B cell (primary cell): ENCODE data around the gene TXK. TPM values are rescaled to one million over a fixed set of nuclear protein-coding genes. Genes with fewer than 3 reads are reported as not detected.

Experiments
- ATAC-seq: fragments of 200-7000 bp; cut with Tn5 transposase; one replicate; pipeline ENCODE4 v1.10.0; 2021; ENCODE audit warnings: low read depth, mild to moderate bottlenecking, moderate number of reproducible peaks, moderate library complexity
- CTCF ChIA-PET: fragments of 350-600 bp; sonication (Branson Sonifier 250); formaldehyde crosslinking; loops from one replicate; lab custom pipeline; 2021; ENCODE audit warnings: antibody characterized with exemption, inconsistent platforms; lab: Charles Lee
- POLR2A ChIA-PET: fragments of 350-600 bp; sonication (Branson Sonifier 250); formaldehyde crosslinking; loops from one replicate; lab custom pipeline; 2021; ENCODE audit warnings: antibody characterized with exemption; lab: Charles Lee
- DNase-seq: peaks from one replicate; pipeline ENCODE4 v3.0.0; 2013
- H2AFZ ChIP-seq: 2 replicates; pipeline ENCODE4 v1.6.1; 2012; ENCODE audit warnings: mild to moderate bottlenecking, low read depth, low read length; ENCODE audit not compliant: insufficient read depth, poor library complexity, severe bottlenecking
- H3K27ac ChIP-seq, 2 donors: 1 replicate in 1 of 2; 2 replicates in 1 of 2; pipeline ENCODE4 v1.5.1; 2012 to 2013; ENCODE audit warnings: low read length in 2 of 2, mild to moderate bottlenecking in 2 of 2, moderate library complexity in 1 of 2
- H3K27me3 ChIP-seq, 4 experiments: fragments of 200-600 bp in 1 of 4; sonication (generic) in 1 of 4; replicated peaks in 1 of 4; 1 replicate in 2 of 4; 2 replicates in 2 of 4; pipeline versions ENCODE4 v1.6.1 to v1.7.0; 2013 to 2016; ENCODE audit warnings: low read length in 3 of 4, mild to moderate bottlenecking in 2 of 4, mixed read lengths in 1 of 4, moderate library complexity in 1 of 4; ENCODE audit not compliant: insufficient read depth in 4 of 4, control insufficient read depth in 3 of 4; ENCODE audit errors: control extremely low read depth in 1 of 4
- H3K36me3 ChIP-seq, 2 experiments: replicated peaks in 1 of 2; 1 replicate in 1 of 2; 2 replicates in 1 of 2; pipeline versions ENCODE4 v1.6.1 to v1.7.1; 2013; ENCODE audit warnings: low read length in 1 of 2; ENCODE audit not compliant: insufficient read depth in 2 of 2, control insufficient read depth in 1 of 2; ENCODE audit errors: control extremely low read depth in 1 of 2, extremely low read depth in 1 of 2
- H3K4me1 ChIP-seq, 2 donors: fragments of 200-600 bp in 1 of 2; sonication (generic) in 1 of 2; 1 replicate in 1 of 2; 2 replicates in 1 of 2; pipeline versions ENCODE4 v1.5.1 to v1.6.1; 2013 to 2017; ENCODE audit warnings: low read length in 2 of 2; ENCODE audit not compliant: control insufficient read depth in 2 of 2, insufficient read depth in 2 of 2
- H3K4me2 ChIP-seq: replicated peaks from 2 replicates; pipeline ENCODE3; 2012; ENCODE audit warnings: mild to moderate bottlenecking, low read depth, low read length; ENCODE audit not compliant: poor library complexity, severe bottlenecking
- H3K4me3 ChIP-seq, 5 experiments: fragments of 200-600 bp in 1 of 5; sonication (generic) in 1 of 5; 1 replicate in 3 of 5; 2 replicates in 2 of 5; pipeline versions ENCODE4 v1.5.1 to v1.7.0; 2011 to 2016; ENCODE audit warnings: low read length in 4 of 5, mild to moderate bottlenecking in 4 of 5, low read depth in 2 of 5, control low read depth in 1 of 5, moderate library complexity in 1 of 5; ENCODE audit not compliant: insufficient read depth in 1 of 5; ENCODE audit errors: control extremely low read depth in 1 of 5, extremely low read depth in 1 of 5
- H3K79me2 ChIP-seq: fragments of 200-600 bp; sonication (generic); one replicate; pipeline ENCODE4 v1.6.0; 2016; ENCODE audit warnings: low read length; ENCODE audit not compliant: control insufficient read depth, insufficient read depth
- H3K9ac ChIP-seq: fragments of 200-600 bp; sonication (generic); 2 replicates; pipeline ENCODE4 v1.6.1; 2017; ENCODE audit warnings: mild to moderate bottlenecking, low read length, moderate library complexity
- H3K9me3 ChIP-seq, 3 donors: one replicate each; pipeline versions ENCODE4 v1.6.1 to v1.7.1; 2013; ENCODE audit warnings: low read length in 2 of 3; ENCODE audit not compliant: control insufficient read depth in 2 of 3, insufficient read depth in 1 of 3; ENCODE audit errors: control extremely low read depth in 1 of 3
- H4K20me1 ChIP-seq: 2 replicates; pipeline ENCODE4 v1.6.0; 2012; ENCODE audit warnings: mild to moderate bottlenecking, low read length; ENCODE audit not compliant: insufficient read depth, control insufficient read depth, poor library complexity, severe bottlenecking
- H3K27ac Mint-ChIP-seq: one replicate; pipeline ENCODE4 v1.8.0; 2021; ENCODE audit warnings: mixed read lengths
- H3K27me3 Mint-ChIP-seq: one replicate; pipeline ENCODE4 v1.8.0; 2021; ENCODE audit warnings: mixed read lengths
- H3K4me1 Mint-ChIP-seq: one replicate; pipeline ENCODE4 v1.8.0; 2021; ENCODE audit warnings: mixed read lengths
- H3K4me3 Mint-ChIP-seq: one replicate; pipeline ENCODE4 v1.8.0; 2021; ENCODE audit warnings: mixed read lengths
- H3K9me3 Mint-ChIP-seq: one replicate; pipeline ENCODE4 v1.8.0; 2022; ENCODE audit warnings: mixed read lengths; ENCODE audit not compliant: insufficient read depth
- EZH2 ChIP-seq: IDR thresholded peaks from 2 replicates; pipeline ENCODE4 v1.6.1; 2012; ENCODE audit warnings: borderline replicate concordance, low read depth, mild to moderate bottlenecking, moderate library complexity, low read length; ENCODE audit not compliant: insufficient read depth, poor library complexity, severe bottlenecking
- WGBS: methylation state at CpG from one replicate; pipeline ENCODE4 v1.1.5; 2013; ENCODE audit warnings: missing lambda C conversion rate; ENCODE audit not compliant: insufficient coverage; 5-methylcytosine and 5-hydroxymethylcytosine counted together
- intact Hi-C: fragments of 100-400 bp; cut with micrococcal nuclease; formaldehyde crosslinking; loops from one replicate; pipeline ENCODE4 v1.10.0; 2022
- polyA plus RNA-seq: library from polyadenylated mRNA; depleted of rRNA; stranded (reverse); fragments of >200 nt; gene quantifications from 2 replicates; pipeline ENCODE4 v1.2.3, GENCODE V29; 2012
- total RNA-seq, 2 donors: library from RNA; stranded (reverse); fragments of 120-200 nt in 1 of 2; gene quantifications; 1 replicate in 1 of 2; 2 replicates in 1 of 2; pipeline versions ENCODE4 v1.2.3 to v1.2.4, GENCODE V29; 2013 to 2022
- TF ChIP-seq, protein P1 (sequence below): fragments of 200-600 bp; IDR thresholded peaks from one replicate; pipeline ENCODE4 v1.8.0; 2022; ENCODE audit warnings: antibody characterized with exemption, mild to moderate bottlenecking

TXK gene
- total and polyA plus RNA-seq, 2 donors (not counting 1 experiment from before 2014, with no cell fraction given) = 0.79 to 1.1 TPM

DNA sequence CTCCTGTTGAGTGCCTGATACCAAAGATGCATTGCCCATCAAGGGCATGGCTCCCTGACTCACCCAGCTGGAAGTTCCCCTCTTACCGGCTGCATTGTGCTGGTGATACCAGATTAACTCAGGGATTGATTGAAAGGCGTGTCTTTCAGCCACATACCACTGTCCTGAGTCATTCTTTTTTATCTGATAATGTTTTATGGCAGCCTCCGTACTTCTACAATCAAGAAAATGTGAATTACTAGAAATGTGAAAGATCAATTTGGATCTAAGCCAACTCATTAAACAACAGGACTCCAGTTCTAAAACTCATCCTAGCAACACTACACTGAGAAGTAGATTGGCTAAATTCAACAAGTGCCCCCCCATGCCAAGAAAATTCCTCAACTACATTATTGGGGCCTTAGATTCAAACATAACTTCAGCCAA is 40.0 kb downstream of the TXK start:
- intact Hi-C loops = no loop called here
- Mint-ChIP-seq H3K9me3 (no peaks in the 10 kb centered on the region), H3K27me3 (no peaks in the 10 kb centered on the region), H3K4me3 (no peak overlapping the region), H3K4me1 (no peaks in the 10 kb centered on the region), H3K27ac (no peak overlapping the region)
- Histone ChIP-seq H2AFZ (no peak overlapping the region), H4K20me1 (no peaks in the 10 kb centered on the region), H3K36me3 (no peaks in the 10 kb centered on the region), H3K4me2 (no peak overlapping the region), H3K27me3 (no peaks in the 10 kb centered on the region), H3K4me3 (no peak overlapping the region), H3K79me2 (no peaks in the 10 kb centered on the region), H3K4me1 (no peaks in the 10 kb centered on the region), H3K27ac (no peak overlapping the region), H3K9ac (no peak overlapping the region), H3K9me3 (no peaks in the 10 kb centered on the region)
- WGBS = no CpG with 5 or more reads among the region's 3 CpGs
- CTCF ChIA-PET = interaction anchor here (14.4 kb wide), 1 partner anchor 91 kb away, joined by 218 read pairs; no protein-coding TSS in a partner anchor
- ATAC-seq (no peak), DNase-seq (no peak)
- TF ChIP-seq, protein P1, sequence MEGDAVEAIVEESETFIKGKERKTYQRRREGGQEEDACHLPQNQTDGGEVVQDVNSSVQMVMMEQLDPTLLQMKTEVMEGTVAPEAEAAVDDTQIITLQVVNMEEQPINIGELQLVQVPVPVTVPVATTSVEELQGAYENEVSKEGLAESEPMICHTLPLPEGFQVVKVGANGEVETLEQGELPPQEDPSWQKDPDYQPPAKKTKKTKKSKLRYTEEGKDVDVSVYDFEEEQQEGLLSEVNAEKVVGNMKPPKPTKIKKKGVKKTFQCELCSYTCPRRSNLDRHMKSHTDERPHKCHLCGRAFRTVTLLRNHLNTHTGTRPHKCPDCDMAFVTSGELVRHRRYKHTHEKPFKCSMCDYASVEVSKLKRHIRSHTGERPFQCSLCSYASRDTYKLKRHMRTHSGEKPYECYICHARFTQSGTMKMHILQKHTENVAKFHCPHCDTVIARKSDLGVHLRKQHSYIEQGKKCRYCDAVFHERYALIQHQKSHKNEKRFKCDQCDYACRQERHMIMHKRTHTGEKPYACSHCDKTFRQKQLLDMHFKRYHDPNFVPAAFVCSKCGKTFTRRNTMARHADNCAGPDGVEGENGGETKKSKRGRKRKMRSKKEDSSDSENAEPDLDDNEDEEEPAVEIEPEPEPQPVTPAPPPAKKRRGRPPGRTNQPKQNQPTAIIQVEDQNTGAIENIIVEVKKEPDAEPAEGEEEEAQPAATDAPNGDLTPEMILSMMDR = no peak
- TF ChIP-seq EZH2 = no peak
- POLR2A ChIA-PET = no interaction called here

DNA sequence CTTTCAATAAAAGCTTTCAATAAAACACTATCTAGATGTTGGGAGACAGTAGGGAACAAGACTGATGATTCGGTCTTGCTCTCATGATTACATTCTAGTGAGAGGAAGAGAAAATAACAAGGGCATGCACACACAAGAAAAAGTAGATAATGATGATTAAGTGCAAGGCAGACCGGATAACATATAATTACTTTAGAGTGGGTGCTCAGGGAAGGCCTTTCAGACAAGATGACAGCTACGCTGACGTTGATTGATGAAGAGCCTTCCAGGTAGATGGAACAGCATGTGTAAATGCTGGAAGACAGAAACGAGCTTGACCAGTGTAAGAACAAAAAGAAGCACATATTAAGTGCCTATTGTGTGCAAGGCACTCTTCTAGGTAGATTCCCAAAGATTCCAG is 43.4 kb downstream of the TXK start:
- no peaks in the 10 kb centered on the region for H3K4me1 ChIP-seq
- 78% methylated on average over 3 of the region's 5 CpGs for WGBS
- ChIA-PET POLR2A (no interaction called here), CTCF (interaction anchor here (8.6 to 14.4 kb wide), 2 partner anchors 55 to 88 kb away, joined by 74 to 218 read pairs; no protein-coding TSS in a partner anchor)
- H3K27me3 ChIP-seq = no peaks in the 10 kb centered on the region
- no peak overlapping the region for H3K9ac ChIP-seq
- H3K4me1 Mint-ChIP-seq = no peaks in the 10 kb centered on the region
- no peaks in the 10 kb centered on the region for H3K9me3 Mint-ChIP-seq
- no peak for DNase-seq
- H3K4me2 ChIP-seq = no peak overlapping the region
- H3K79me2 ChIP-seq = no peaks in the 10 kb centered on the region
- H3K9me3 ChIP-seq = no peaks in the 10 kb centered on the region
- no peak for ATAC-seq
- TF ChIP-seq, protein P1 = no peak
- TF ChIP-seq EZH2 = no peak
- H3K27ac ChIP-seq = no peak overlapping the region
- H3K4me3 ChIP-seq = no peak overlapping the region
- H3K27ac Mint-ChIP-seq = no peak overlapping the region
- intact Hi-C loops = no loop called here
- no peak overlapping the region for H2AFZ ChIP-seq
- peaks cover under 1% of the 10 kb centered on the region for H3K27me3 Mint-ChIP-seq
- no peaks in the 10 kb centered on the region for H4K20me1 ChIP-seq
- no peaks in the 10 kb centered on the region for H3K36me3 ChIP-seq
- no peak overlapping the region for H3K4me3 Mint-ChIP-seq
